ENCODE measurements around the gene LYPLAL1. TPM values are rescaled to one million over a fixed set of nuclear protein-coding genes. Genes with fewer than 3 reads are reported as not detected.
A peak's percentile ranks its signal among the peaks of the same experiment; 100 is the strongest.

The LYPLAL1 gene
- total RNA-seq, 1 donor from 2014 or later, result 11.1 TPM

DNA sequence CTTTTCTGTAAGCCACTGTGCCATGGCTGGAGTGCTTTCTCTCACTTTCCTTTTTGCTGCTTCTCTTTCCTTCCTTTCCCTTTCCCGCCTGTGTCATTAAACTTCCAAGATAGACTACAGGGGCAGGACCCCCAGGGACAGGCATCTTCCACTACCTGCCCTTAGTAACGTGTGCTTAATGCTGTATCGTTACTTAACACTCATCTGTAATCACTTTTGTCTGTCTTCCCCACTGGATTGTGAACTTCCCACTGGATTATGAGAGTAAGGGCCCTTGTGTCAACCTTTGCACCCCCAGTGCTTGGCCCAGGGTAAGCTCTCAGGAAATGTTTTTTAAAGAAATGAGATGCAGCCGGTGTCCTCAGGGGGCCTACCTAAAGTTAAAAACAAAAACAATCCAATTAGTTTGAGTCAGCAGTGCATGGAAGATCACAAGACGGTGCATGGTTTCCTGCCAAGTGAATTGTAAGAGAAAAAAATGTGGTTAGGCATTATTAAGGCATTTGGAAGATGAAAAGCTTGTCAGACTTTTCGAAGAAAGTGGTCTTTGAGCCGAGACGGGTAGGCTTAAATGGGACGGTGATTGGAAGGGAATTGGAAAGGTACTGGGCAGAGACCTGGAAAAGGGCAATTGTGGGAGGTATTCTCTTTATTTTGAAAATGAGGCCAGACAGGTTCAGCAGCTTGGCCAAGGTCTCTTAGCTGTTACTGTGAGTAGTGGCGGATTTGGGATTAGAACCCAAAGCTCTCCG is 958 bp downstream of the LYPLAL1 start:
- H3K4me3 ChIP-seq (ENCODE audit: low read depth, low read length), result peak overlapping the region; percentile 80
- DNase-seq (ENCODE audit: low read depth), result peak; percentile 91
- TF ChIP-seq, protein P1, sequence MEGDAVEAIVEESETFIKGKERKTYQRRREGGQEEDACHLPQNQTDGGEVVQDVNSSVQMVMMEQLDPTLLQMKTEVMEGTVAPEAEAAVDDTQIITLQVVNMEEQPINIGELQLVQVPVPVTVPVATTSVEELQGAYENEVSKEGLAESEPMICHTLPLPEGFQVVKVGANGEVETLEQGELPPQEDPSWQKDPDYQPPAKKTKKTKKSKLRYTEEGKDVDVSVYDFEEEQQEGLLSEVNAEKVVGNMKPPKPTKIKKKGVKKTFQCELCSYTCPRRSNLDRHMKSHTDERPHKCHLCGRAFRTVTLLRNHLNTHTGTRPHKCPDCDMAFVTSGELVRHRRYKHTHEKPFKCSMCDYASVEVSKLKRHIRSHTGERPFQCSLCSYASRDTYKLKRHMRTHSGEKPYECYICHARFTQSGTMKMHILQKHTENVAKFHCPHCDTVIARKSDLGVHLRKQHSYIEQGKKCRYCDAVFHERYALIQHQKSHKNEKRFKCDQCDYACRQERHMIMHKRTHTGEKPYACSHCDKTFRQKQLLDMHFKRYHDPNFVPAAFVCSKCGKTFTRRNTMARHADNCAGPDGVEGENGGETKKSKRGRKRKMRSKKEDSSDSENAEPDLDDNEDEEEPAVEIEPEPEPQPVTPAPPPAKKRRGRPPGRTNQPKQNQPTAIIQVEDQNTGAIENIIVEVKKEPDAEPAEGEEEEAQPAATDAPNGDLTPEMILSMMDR (conservative IDR thresholded peaks at IDR 0.05; ENCODE audit: low read depth, low read length), result no peak

DNA sequence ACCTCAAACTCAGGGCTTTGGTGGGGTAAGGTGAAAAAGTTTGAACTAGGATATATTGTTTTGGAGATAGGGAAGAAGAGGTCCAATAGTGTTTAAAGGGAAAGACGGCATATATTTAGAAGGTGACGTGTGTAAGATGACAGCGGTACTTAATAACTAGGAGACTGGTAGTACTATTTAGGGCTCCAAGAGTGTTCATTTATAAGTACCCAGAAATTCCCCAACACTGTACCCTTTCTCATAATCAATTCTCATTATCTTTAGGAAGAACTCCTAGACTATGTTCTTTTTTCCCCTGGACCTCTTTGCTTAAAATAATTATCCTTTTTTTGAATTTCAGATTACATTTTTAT is 1.5 kb downstream of the LYPLAL1 start:
- peak overlapping the region; percentile 80 for H3K4me3 ChIP-seq (ENCODE audit: low read depth, low read length)
- no peak for DNase-seq (ENCODE audit: low read depth)
- TF ChIP-seq, protein P1 (conservative IDR thresholded peaks at IDR 0.05; ENCODE audit: low read depth, low read length), result no peak

DNA sequence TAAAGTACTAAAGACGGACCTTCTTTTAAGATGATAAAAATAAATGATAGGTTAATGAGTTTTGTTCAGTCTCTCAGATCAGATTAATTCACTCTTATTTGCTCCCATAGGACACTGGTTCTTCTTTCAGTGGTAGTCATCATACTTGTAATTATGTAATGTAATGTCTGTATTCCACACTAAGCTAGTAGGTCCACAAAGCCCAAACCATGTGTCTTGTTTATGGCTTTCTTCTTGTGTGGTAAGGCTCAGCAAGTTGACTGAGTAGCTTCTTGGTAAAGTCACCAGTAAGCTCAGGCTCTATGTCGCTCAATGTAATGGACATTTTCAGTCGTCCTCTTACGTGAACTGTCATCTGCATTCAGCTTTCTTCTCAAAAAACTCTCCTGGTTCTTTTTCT is 2.5 kb downstream of the LYPLAL1 start:
- TF ChIP-seq, protein P1 (conservative IDR thresholded peaks at IDR 0.05; ENCODE audit: low read depth, low read length), result no peak
- peak overlapping the region; percentile 80 for H3K4me3 ChIP-seq (ENCODE audit: low read depth, low read length)
- DNase-seq (ENCODE audit: low read depth), result no peak

DNA sequence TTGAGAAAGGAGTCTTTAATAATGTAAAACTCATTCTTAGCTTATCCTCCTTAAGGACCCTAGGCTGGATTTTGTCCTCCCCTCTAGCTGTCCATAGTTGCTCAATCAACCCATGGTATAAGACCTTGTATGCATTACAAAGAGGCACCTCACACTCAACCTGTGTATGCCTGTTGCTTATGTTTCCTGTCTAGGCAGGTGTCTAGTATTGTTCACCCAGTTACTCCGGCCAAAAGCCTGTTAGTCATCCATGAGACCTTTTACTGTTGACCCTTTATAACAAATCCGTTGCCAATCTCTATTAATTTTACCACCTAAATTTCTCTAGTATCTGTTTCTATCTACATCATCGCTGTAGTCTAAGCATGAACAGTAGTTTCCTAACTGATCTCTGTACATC is 3.7 kb downstream of the LYPLAL1 start:
- no peak for DNase-seq (ENCODE audit: low read depth)
- no peak overlapping the region for H3K4me3 ChIP-seq (ENCODE audit: low read depth, low read length)
- TF ChIP-seq, protein P1 (conservative IDR thresholded peaks at IDR 0.05; ENCODE audit: low read depth, low read length), result no peak

DNA sequence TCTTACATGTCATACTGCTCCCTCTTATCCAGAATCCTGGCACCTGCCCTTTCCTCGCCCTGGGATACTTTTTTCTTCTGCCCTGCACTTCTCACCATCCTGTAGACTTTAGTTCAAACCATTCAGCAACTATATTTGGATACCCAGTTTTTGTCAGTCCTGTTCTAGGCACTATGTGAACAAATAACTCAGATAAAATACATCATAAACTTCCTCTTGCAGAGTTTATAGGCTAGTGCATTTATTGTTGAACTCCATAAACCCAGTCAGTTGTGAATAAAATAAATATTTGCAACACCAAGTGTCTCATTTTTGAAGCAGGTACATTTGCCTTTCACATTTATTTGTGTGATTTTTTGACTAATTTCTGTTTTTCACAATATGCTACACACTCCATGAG is 4.3 kb downstream of the LYPLAL1 start:
- TF ChIP-seq, protein P1 (conservative IDR thresholded peaks at IDR 0.05; ENCODE audit: low read depth, low read length), result no peak
- no peak overlapping the region for H3K4me3 ChIP-seq (ENCODE audit: low read depth, low read length)
- no peak for DNase-seq (ENCODE audit: low read depth)

DNA sequence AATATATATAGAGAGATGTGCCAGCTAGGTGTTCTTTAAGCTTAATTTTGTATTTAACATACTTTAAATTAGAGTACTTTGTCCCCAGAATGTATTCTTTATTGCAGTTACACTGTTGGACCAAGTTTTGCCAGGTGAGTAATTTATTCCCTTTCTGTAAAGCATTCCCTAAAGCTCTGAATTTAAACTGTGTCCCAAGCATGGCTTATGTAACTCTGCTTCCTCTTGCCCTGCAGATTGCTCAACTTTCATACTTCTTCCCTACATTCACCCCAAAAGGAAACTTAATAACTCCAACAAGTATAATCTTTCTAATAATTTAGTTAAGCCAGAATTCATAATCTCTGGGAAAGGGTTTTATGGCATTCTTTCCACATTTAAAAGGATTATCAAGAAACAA is 5.6 kb downstream of the LYPLAL1 start:
- no peak overlapping the region for H3K4me3 ChIP-seq (ENCODE audit: low read depth, low read length)
- no peak for DNase-seq (ENCODE audit: low read depth)
- TF ChIP-seq, protein P1 (conservative IDR thresholded peaks at IDR 0.05; ENCODE audit: low read depth, low read length), result no peak

DNA sequence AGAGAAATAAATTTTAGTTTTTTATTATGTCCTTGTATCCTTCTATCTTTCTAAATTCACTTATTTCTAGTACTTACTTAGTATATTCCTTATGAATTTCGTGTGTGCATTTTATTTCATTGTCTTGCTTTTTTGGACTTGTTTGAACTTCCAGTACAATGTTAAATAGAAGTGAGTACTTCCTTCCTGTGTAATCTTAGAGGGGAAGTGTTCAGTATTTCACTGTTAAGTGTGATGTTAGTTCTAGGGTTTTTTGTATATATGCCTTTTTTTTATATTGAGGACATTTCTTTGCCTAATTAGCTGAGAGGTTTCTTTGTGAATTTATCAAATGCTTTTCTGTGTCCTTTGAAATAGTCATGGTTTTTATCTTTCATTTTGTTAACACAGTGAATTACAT is 10.7 kb downstream of the LYPLAL1 start:
- DNase-seq (ENCODE audit: low read depth), result no peak
- H3K4me3 ChIP-seq (ENCODE audit: low read depth, low read length), result no peak overlapping the region
- TF ChIP-seq, protein P1 (conservative IDR thresholded peaks at IDR 0.05; ENCODE audit: low read depth, low read length), result no peak
